HepG2 (cell line): ENCODE measurements around the gene SRF.

ENCODE experiments used
- CHD2 ChIP-seq: IDR thresholded peaks from 2 replicates; pipeline ENCODE4 v1.6.1; 2011; ENCODE audit warnings: low read depth, low read length, improper control_type of control experiment
- CHD4 ChIP-seq: fragments of 200-600 bp; sonication (generic); IDR thresholded peaks from 2 replicates; pipeline ENCODE4 v1.7.0; 2017; ENCODE audit warnings: mild to moderate bottlenecking, low read length, borderline replicate concordance
- CTCF ChIP-seq: sonication (generic); formaldehyde crosslinking; IDR thresholded peaks from 2 replicates; pipeline ENCODE4 v1.5.0; 2020; ENCODE audit warnings: mild to moderate bottlenecking, missing genetic modification reagents, moderate library complexity
- DNMT1 ChIP-seq: sonication (generic); formaldehyde crosslinking; IDR thresholded peaks from 2 replicates; pipeline ENCODE4 v1.5.1; 2020; ENCODE audit warnings: mild to moderate bottlenecking, missing genetic modification reagents
- HNF4G ChIP-seq, 2 experiments: sonication (generic) in 1 of 2; formaldehyde crosslinking in 1 of 2; IDR thresholded peaks; 2 replicates each; pipeline versions ENCODE4 v1.4.0 to v1.6.1; 2011 to 2020; ENCODE audit warnings: borderline replicate concordance in 2 of 2, low read depth in 2 of 2, mild to moderate bottlenecking in 2 of 2, low read length in 1 of 2, missing genetic modification reagents in 1 of 2, moderate library complexity in 1 of 2
- ZNF207 ChIP-seq: fragments of 450-650 bp; IDR thresholded peaks from 2 replicates; pipeline ENCODE4 v1.6.1; 2016; ENCODE audit warnings: antibody characterized with exemption, borderline replicate concordance

- no peak for TF ChIP-seq CHD4
- no peak for TF ChIP-seq DNMT1 (CRISPR knock-in tag)
- no peak for TF ChIP-seq CTCF (CRISPR knock-in tag)
- TF ChIP-seq ZNF207 = no peak
- no peak for TF ChIP-seq CHD2
- no peak for TF ChIP-seq HNF4G (IDR thresholded peaks at IDR 0.05; ENCODE audit: borderline replicate concordance, low read depth, low read length)
- no peak for TF ChIP-seq HNF4G (CRISPR knock-in tag; IDR thresholded peaks at IDR 0.05; ENCODE audit: borderline replicate concordance, low read depth)
Observed at GRCh38 chr6:43203718-43204095, 32.6 kb downstream of the SRF start.
